H1 (cell line): ENCODE data around the gene OPCML. TPM values are rescaled to one million over a fixed set of nuclear protein-coding genes. Genes with fewer than 3 reads are reported as not detected.

Source experiments
- CREB1 ChIP-seq: IDR thresholded peaks from 2 replicates; pipeline ENCODE4 v1.6.1; 2012; ENCODE audit warnings: inconsistent platforms
- POU5F1 ChIP-seq: IDR thresholded peaks from 2 replicates; pipeline ENCODE4 v1.6.1; 2011; ENCODE audit warnings: low read depth, mild to moderate bottlenecking, low read length, moderate library complexity
- TCF12 ChIP-seq: IDR thresholded peaks from 2 replicates; pipeline ENCODE4 v1.6.1; 2011; ENCODE audit warnings: low read depth, mild to moderate bottlenecking, low read length
- polyA plus RNA-seq, 7 experiments: library from polyadenylated mRNA; depleted of rRNA in 3 of 7; stranded (reverse) in 5 of 7; unstranded in 2 of 7; fragments of >200 nt in 5 of 7; fragments of 200-250 nt in 2 of 7; gene quantifications; 1 replicate in 5 of 7; 2 replicates in 1 of 7; 4 replicates in 1 of 7; pipeline versions ENCODE4 v1.2.1 to v1.2.3, GENCODE V29; 2011 to 2013; ENCODE audit warnings: missing spikeins in 2 of 7, mixed read lengths in 2 of 7
- total RNA-seq: library from RNA; stranded (reverse); fragmentation: NEBNext Ultra II Directional; extraction: Animal tissue kit (Norgen Biotek cat#: 25700); gene quantifications from 2 replicates; pipeline ENCODE4 v1.2.1, GENCODE V29; 2021
- TF ChIP-seq, protein P1 (sequence below): IDR thresholded peaks from 2 replicates; pipeline ENCODE4 v1.6.1; 2011; ENCODE audit warnings: low read length, improper control_type of control experiment
- TF ChIP-seq, protein P2 (sequence below): IDR thresholded peaks from 2 replicates; pipeline ENCODE4 v1.6.1; 2012; ENCODE audit warnings: inconsistent platforms

OPCML gene
- total and polyA plus RNA-seq, 2 of the 8 experiments (the other 6 are each of a cell fraction or from before 2014, with no cell fraction given): 2.3 to 3.1 TPM

DNA sequence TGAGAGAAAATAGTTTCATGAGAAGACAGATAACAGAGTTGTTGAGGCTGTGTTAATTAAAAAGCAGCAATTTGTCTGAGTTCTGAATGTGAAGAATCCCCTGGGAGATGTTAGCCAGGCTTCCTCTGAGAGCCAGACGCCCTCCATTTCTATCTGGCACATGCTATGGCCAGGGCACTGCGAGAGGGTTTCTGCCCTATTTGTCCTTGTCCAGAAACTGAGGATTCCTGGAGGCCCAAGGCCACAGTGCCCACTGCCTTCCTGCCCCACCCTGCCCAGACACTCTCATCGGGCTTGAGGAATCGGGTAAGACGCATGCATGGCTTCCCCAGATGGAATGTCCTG is 484.6 kb downstream of the OPCML start (continued):
- TF ChIP-seq, protein P1, sequence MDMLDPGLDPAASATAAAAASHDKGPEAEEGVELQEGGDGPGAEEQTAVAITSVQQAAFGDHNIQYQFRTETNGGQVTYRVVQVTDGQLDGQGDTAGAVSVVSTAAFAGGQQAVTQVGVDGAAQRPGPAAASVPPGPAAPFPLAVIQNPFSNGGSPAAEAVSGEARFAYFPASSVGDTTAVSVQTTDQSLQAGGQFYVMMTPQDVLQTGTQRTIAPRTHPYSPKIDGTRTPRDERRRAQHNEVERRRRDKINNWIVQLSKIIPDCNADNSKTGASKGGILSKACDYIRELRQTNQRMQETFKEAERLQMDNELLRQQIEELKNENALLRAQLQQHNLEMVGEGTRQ: no peak
- TF ChIP-seq, protein P2, sequence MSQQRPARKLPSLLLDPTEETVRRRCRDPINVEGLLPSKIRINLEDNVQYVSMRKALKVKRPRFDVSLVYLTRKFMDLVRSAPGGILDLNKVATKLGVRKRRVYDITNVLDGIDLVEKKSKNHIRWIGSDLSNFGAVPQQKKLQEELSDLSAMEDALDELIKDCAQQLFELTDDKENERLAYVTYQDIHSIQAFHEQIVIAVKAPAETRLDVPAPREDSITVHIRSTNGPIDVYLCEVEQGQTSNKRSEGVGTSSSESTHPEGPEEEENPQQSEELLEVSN: no peak
- TF ChIP-seq TCF12 (no peak), CREB1 (no peak), POU5F1 (no peak)
